ENCODE data around the gene SEPTIN8. TPM values are rescaled to one million over a fixed set of nuclear protein-coding genes. Genes with fewer than 3 reads are reported as not detected.

Gene SEPTIN8
- total and polyA plus RNA-seq, 10 of the 15 experiments (the other 5 are each of a cell fraction or from before 2014, with no cell fraction given): 6.1 to 96.1 (median 29.4) TPM

DNA sequence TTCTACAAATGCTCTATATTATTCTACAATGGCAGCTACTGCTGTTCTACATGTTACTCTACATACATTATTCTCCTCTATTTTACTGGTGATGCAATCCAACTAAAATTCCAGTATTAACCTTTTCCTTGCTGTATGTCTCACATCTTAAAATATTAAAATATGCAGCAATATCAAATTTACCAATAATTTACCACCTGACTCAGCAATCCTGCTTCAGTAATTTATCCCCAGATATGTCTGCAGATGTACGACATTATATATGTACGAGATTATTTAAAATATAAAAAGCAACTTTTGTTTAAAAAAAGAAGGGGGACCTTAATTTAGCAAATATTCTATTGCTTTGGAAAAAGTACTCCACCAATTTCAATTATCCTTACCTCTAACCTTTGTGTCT, 51.3 kb downstream of the SEPTIN8 start:
- Histone ChIP-seq H3K9me3 (replicated peaks; ENCODE audit: control insufficient read depth, insufficient read depth, low read length) (no peaks in the 10 kb centered on the region), H3K27me3 (replicated peaks in 1 of 2; ENCODE audit: control insufficient read depth in 2 of 2, insufficient read depth in 2 of 2, low read length in 1 of 2) (no peaks in the 10 kb centered on the region), H3K4me2 (ENCODE audit: control insufficient read depth, insufficient read depth) (no peak overlapping the region), H3K4me3 (no peak overlapping the region), H3K27ac (ENCODE audit: control insufficient read depth, insufficient read depth) (no peak overlapping the region), H4K20me1 (ENCODE audit: control insufficient read depth, insufficient read depth) (no peaks in the 10 kb centered on the region), H3K9ac (ENCODE audit: control insufficient read depth, insufficient read depth, low read length) (no peak overlapping the region), H3K36me3 (ENCODE audit: control insufficient read depth in 2 of 2, insufficient read depth in 2 of 2, low read length in 1 of 2) (no peaks in the 10 kb centered on the region), H3K79me2 (ENCODE audit: control insufficient read depth, insufficient read depth, low read length) (no peaks in the 10 kb centered on the region), H2AFZ (ENCODE audit: control insufficient read depth, low read depth, low read length) (no peak overlapping the region), H3K4me1 (ENCODE audit: control insufficient read depth, insufficient read depth, low read length) (no peaks in the 10 kb centered on the region)
- ATAC-seq: no peak
- DNase-seq (ENCODE audit: low read depth, low spot score): no peak
- intact Hi-C loops (cut with micrococcal nuclease; ENCODE audit: unreplicated experiment): no loop called here
- CTCF ChIA-PET: interaction anchor here (0.5 to 1.4 kb wide), 3 partner anchors 10 to 275 kb away, joined by 3 read pairs; no protein-coding TSS in a partner anchor
- POLR2A ChIA-PET: interaction anchor here (0.5 to 1.9 kb wide), 2 partner anchors 18 to 321 kb away, joined by 3 to 6 read pairs; no protein-coding TSS in a partner anchor
- in situ Hi-C loops (cut with MboI): no loop called here
- RAD21 ChIA-PET (ENCODE audit: unreplicated experiment): interaction anchor here (0.6 to 1.4 kb wide), 3 partner anchors 55 to 268 kb away, joined by 3 to 5 read pairs (median 3); no protein-coding TSS in a partner anchor
- 75% methylated on average over 2 of the region's 2 CpGs for WGBS (ENCODE audit: insufficient coverage, insufficient replicate concordance, low lambda C conversion rate, missing lambda C conversion rate)
- no peak for FAIRE-seq
- BruUV-seq (replicated peaks): no TSS peak
- SMC1A ChIA-PET (ENCODE audit: uncharacterized antibody, unreplicated experiment): interaction anchor here (0.8 to 4.0 kb wide), 5 partner anchors 9 to 81 kb away, joined by 3 to 31 read pairs (median 4); partner anchors contain the start of gene KIF3A
- TF ChIP-seq PBX3 (IDR thresholded peaks at IDR 0.05; ENCODE audit: insufficient replicate concordance, low read depth, low read length) (no peak), LARP7 (IDR thresholded peaks at IDR 0.05) (no peak), PML (IDR thresholded peaks at IDR 0.05; ENCODE audit: low read length) (no peak), KDM1A (IDR thresholded peaks at IDR 0.05; ENCODE audit: borderline replicate concordance) (no peak), TBL1XR1 (IDR thresholded peaks at IDR 0.05; ENCODE audit: low read depth, low read length) (no peak), ZNF592 (IDR thresholded peaks at IDR 0.05) (no peak), JUND (IDR thresholded peaks at IDR 0.05; ENCODE audit: low read depth, low read length) (no peak), CBX3 (IDR thresholded peaks at IDR 0.05; ENCODE audit: borderline replicate concordance, low read depth) (no peak), SREBF2 (IDR thresholded peaks at IDR 0.05; ENCODE audit: low read length) (no peak), SREBF1 (IDR thresholded peaks at IDR 0.05; ENCODE audit: low read length) (no peak), EP300 (IDR thresholded peaks at IDR 0.05; ENCODE audit: borderline replicate concordance in 1 of 2, control insufficient read depth in 1 of 2, low read depth in 2 of 2, low read length in 2 of 2) (no peak), EGR1 (IDR thresholded peaks at IDR 0.05; ENCODE audit: borderline replicate concordance in 1 of 2, low read depth in 2 of 2, low read length in 2 of 2) (no peak), USF2 (IDR thresholded peaks at IDR 0.05; ENCODE audit: borderline replicate concordance, low read depth, low read length) (no peak), REST (IDR thresholded peaks at IDR 0.05; ENCODE audit: low read depth, low read length) (no peak)

Data from GM12878 (cell line).